Keratinocyte (primary cell): ENCODE data around the gene SLC5A1.

Source experiments
- CTCF ChIP-seq, 3 experiments: IDR thresholded peaks in 1 of 3; conservative IDR thresholded peaks in 1 of 3; optimal IDR thresholded peaks in 1 of 3; 2 replicates in 2 of 3; 3 replicates in 1 of 3; pipeline versions ENCODE3 to v1.5.1; 2011; ENCODE audit warnings: low read length in 3 of 3, mild to moderate bottlenecking in 3 of 3, moderate library complexity in 2 of 3, control low read depth in 1 of 3, inconsistent platforms in 1 of 3; ENCODE audit not compliant: insufficient read depth in 2 of 3; ENCODE audit errors: extremely low read depth in 1 of 3
- EZH2 ChIP-seq: IDR thresholded peaks from one replicate; pipeline ENCODE4 v1.6.1; 2012; ENCODE audit warnings: inconsistent platforms, mild to moderate bottlenecking, low read length, moderate library complexity

GRCh38 chr22:32076761-32077084 lies 33.7 kb downstream of the SLC5A1 start:
- TF ChIP-seq CTCF (optimal IDR thresholded peaks at IDR 0.05 in 1 of 3, IDR thresholded peaks at IDR 0.05 in 1 of 3, conservative IDR thresholded peaks at IDR 0.05 in 1 of 3; ENCODE audit: extremely low read depth in 1 of 3, insufficient read depth in 2 of 3, low read length in 3 of 3), result no peak
- TF ChIP-seq EZH2, result no peak
